GM19240 (cell line): ENCODE results near the gene TMOD3.

ENCODE experiments used
- DNase-seq: peaks from one replicate; pipeline ENCODE4 v3.0.0; 2011; ENCODE audit warnings: low spot score; ENCODE audit not compliant: insufficient read length

TMOD3 gene

GRCh38 chr15:51828621-51829375, 655 bp upstream of the TMOD3 start:
- DNase-seq: no peak

- DNase-seq: no peak
Observed at GRCh38 chr15:51830276-51830806, 888 bp downstream of the TMOD3 start.

GRCh38 chr15:51833772-51834171, 4.3 kb downstream of the TMOD3 start:
- no peak for DNase-seq

DNA sequence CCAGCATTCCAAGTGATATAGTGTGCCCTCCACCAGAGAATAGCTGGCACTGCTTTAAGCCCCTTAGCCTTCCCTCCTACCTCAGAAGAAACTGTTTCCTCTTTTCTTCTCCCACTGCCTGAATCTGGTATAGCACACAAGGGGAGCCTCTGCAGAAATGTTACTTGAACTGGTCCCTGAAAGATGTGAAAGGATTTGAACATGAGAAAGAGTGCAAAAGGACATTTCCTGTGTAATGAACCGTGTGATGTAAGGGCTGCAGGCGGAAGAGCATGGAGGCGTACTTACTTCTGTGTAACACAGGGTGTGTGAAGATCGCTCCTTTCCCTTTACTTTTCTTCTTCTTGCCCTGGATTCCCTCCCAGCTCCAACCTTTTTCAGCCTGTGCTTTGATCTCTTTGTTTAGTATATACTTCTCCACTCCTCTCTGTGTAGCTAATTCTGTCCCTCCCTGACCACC, 8.4 kb downstream of the TMOD3 start:
- DNase-seq: no peak

GRCh38 chr15:51838270-51838669, 8.8 kb downstream of the TMOD3 start:
- no peak for DNase-seq

GRCh38 chr15:51840692-51841091, 11.2 kb downstream of the TMOD3 start:
- DNase-seq: no peak

DNA sequence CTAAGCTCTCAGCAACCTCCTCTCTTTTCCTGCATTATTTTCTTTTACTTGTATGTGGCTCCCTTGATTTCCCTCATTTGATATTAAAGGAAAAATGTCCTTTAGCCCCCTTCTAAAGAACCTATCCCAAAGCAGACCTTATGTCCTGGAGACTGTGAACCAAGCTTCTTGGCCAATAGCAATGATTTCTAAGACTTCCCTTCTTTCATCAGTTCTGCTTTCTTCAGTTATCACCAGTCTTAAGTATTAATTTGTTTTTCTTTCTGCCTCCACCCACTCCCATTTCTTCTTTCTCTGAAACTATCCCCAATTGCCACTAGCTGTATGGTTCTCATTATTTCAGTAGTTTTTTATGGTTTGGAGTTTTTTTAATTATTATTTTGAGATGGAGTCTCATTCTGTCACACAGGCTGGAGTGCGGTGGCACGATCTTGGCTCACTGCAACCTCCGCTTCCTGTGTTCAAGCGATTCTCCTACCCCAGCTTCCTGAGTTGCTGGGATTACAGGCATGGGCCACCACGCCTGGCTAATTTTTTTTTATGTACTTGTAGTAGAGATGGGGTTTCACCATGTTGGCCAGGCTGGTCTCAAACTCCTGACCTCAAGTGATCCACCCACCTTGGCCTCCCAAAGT, 12.1 kb downstream of the TMOD3 start:
- DNase-seq: no peak

DNA sequence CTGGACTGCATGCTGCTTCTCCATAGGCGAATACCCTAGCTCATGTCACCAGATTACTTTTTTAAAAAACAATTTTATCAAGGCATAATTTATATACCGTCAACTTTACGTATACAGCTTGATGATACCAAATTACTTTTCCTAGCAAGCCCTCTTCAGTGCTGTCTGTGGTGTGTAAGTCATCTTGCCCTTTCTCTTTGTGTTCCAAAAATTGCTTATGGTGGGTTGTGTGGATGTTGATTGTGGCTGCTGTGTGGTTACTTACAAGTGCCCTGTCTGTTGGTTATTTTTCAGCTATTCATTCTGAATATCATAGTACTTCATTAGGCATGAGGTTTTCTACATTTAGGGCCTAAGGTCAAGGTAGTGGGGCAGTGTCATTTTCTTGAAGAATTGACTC, 12.8 kb downstream of the TMOD3 start:
- no peak for DNase-seq

DNA sequence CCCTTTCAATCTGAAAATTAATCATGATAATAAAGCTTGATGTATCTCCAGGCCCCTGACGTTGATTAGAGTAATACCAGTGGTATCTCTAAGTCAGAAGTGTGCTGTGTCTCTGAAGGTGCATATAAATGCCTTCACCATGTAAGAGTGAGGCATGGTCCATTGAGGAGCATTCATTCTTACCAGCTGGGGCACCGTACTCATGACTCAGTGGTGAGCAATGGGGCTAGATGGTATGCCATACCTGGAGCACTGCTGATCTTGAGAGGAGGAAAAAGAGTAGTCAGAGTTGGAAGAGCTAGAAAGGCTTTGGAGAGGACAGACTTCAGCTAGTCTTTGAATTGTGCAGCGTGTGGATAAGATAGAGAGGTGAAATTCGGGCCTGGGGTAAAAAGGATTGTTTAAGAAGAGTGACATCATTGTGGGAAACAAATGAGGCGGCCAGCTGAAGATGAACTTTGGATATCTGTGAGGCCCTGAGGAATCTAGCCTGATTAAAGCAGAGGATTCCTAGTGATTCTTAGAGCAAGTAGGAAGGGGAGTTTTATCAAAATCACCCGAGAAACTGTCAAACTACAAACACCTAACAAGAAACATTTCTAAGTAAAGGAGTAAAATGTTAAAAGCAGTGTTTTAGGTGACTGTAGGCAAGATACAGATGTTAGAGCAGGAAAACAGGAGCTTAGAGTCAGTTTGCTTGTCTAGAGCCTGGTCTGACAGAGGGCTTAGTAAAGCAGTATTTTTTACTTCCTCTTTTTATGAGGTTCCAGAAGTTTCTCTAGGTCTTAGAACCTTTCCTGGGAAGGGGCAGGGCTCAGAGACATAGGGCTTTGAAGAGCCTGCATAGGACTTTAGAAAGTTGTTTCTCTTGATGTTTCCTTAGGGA, 13.6 kb downstream of the TMOD3 start:
- DNase-seq: no peak

DNA sequence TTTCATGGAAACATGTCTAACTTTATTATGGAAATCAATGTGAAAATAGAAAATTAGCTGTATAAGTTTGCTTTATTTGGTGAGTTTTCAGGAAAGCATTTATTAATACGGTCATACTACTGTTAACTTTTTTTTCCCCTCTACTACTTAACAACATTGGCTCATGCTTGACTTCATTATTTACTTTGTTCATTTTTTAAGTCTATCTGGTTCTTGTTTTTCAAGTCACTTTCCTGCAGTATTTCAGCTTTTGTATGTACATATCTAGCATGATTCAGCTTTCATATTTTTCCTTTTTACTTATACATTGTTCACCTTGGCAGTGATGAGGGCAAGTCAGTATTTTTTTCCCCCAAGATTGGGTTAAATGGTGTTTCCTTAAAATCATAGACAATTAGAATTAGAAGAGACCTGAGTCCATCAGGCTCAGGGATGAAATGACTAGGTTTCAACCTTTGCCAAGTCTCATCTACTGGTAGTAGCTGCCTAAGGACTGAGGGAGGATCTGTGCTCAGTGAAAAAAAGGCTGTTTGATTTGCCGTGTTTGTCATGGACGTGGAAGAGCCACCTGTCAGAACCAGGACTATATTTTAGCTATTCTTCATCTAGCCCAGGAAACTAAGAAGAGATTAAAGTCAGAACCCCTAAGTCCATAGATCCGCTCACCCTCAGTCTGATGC, 15.4 kb downstream of the TMOD3 start:
- no peak for DNase-seq

DNA sequence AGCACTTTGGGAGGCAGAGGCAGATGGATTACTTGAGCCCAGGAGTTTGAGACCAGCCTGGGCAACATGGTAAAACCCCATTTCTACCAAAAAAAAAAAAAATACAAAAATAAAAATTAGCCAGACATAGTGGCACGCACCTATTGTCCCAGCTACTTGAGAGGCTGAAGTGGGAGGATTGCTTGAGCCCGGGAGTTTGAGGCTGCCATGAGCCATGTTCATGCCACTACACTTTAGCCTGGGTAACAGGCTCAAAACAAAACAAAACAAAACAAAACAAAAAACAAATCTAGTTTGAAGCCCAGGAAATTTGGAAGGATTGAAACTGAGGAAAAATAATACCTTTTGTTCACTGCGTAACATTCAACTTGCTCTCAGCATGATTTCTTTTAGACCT, 16.6 kb downstream of the TMOD3 start:
- DNase-seq: no peak

DNA sequence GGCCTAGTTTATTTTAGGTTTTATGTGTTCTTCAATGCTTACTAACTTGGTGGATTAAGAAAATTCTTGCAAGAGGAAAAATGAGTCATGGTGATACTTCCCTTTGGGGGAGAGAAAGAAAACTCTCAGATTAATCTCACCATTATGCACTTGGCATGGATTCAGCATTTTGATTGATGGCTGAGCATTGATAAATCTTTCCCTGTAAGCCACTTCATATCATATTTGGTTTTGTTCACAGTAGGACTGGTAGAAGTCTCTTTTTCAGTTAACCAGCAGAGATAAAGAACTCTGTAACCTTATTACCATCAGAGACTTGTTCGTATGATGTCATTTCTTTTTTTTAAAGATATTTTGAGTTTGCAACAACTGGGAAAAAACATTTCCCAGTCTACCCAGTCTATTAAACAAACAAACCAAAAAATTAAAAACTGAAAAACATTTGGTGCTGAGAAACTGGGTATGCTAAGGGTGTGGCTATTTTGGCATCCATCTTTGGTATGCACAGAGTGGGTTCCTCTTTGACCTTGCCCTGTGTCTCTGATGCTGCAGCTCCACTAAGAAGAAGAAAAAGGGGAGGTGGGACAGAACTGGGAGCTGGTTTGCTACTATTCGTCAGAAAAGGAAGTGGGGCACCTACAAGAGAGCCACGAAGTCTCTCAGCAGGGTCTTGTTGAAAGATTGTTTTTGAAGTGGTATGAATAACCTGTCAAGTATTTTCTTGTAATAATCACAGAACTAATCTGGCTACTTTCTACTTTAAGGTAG, 17.2 kb downstream of the TMOD3 start:
- DNase-seq: no peak

GRCh38 chr15:51848811-51849210, 19.4 kb downstream of the TMOD3 start:
- no peak for DNase-seq

- DNase-seq: no peak
Observed at GRCh38 chr15:51849860-51850259, 20.4 kb downstream of the TMOD3 start.

- DNase-seq: no peak
Observed at GRCh38 chr15:51853998-51854397, 24.5 kb downstream of the TMOD3 start.

DNA sequence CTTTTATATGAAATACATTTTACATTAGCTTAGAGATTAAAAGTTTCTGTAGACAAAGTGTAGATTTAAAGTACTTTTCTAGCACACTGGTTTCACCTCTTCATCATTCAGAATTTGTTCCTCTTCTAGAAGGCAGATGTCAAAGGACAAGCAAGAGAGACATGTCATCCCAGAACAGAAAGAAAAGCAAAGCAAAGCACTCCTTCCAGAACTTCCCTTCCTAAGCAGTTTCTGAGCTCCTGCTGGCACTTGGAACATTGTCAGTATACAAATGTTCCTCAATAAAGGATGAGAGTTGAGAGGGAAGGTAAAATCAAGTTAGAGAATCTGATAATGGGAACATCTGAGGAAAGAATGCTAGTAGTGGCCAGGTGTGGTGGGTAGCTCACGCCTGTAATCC, 26.2 kb downstream of the TMOD3 start:
- no peak for DNase-seq

DNA sequence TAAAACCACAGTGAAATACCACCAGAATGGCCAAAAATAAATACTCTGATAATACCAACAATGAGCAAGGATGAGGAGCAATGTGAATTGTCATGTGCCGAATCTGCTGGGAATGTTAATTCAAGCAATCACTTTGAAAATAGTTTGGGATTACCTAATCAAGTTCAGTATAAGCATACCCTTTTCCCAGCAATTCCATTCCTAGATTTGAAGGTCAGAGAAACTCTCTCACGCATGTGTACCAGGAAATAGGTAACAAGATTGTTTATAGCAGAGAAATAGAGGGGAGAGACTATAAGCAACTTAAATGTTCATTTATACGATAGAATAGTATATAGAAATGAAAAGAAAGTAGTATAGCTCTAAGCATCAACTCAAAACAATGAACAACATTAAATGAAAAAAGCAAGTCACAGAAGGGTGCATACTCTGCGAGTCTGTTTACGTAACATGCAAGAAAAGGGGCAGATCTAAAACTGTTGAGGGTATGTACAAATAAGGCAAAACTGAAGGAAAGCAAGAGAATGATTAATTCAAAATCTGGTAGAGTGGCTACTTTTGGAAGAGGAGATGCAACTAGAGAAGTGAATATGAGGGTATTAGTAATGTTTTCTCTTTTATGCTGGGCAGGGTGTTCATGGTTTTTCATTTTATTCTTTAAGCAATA, 27.4 kb downstream of the TMOD3 start:
- DNase-seq: no peak

- no peak for DNase-seq
Observed at GRCh38 chr15:51861557-51862359, 32.3 kb downstream of the TMOD3 start.

- no peak for DNase-seq
Observed at GRCh38 chr15:51863131-51863530, 33.7 kb downstream of the TMOD3 start.
